ENCODE data around the gene MAGOH. TPM values are rescaled to one million over a fixed set of nuclear protein-coding genes. Genes with fewer than 3 reads are reported as not detected.

The MAGOH gene
- total RNA-seq, 2 donors from 2014 or later, result 34.0 to 49.7 TPM

GRCh38 chr1:53264048-53264447 lies 25.7 kb upstream of the MAGOH start:
- no peaks in the 10 kb centered on the region for H3K27me3 ChIP-seq
- H3K36me3 ChIP-seq, result no peaks in the 10 kb centered on the region
- no peaks in the 10 kb centered on the region for H3K4me1 ChIP-seq
- TF ChIP-seq CTCF (IDR thresholded peaks at IDR 0.05), result no peak
- no peak overlapping the region for H3K4me3 ChIP-seq
- H3K9ac ChIP-seq (ENCODE audit: low read depth in 2 of 2, low read length in 2 of 2), result no peak overlapping the region
- DNase-seq, result no peak
- intact Hi-C loops (cut with DNase I), result no loop called here
- no peak overlapping the region for H3K27ac ChIP-seq
- no peaks in the 10 kb centered on the region for H3K9me3 ChIP-seq

- H3K9ac ChIP-seq (ENCODE audit: low read depth in 2 of 2, low read length in 2 of 2), result no peak overlapping the region
- H3K27me3 ChIP-seq, result no peaks in the 10 kb centered on the region
- H3K4me3 ChIP-seq, result no peak overlapping the region
- no peak for DNase-seq
- no peak overlapping the region for H3K27ac ChIP-seq
- intact Hi-C loops (cut with DNase I), result no loop called here
- no peak for TF ChIP-seq CTCF (IDR thresholded peaks at IDR 0.05)
- no peaks in the 10 kb centered on the region for H3K9me3 ChIP-seq
- H3K36me3 ChIP-seq, result no peaks in the 10 kb centered on the region
- no peaks in the 10 kb centered on the region for H3K4me1 ChIP-seq
Measured at GRCh38 chr1:53262000-53262399, 23.7 kb upstream of the MAGOH start.

GRCh38 chr1:53260631-53261247 lies 22.4 kb upstream of the MAGOH start:
- no peak for DNase-seq
- no peak overlapping the region for H3K9ac ChIP-seq (ENCODE audit: low read depth in 2 of 2, low read length in 2 of 2)
- TF ChIP-seq CTCF (IDR thresholded peaks at IDR 0.05), result no peak
- H3K4me3 ChIP-seq, result no peak overlapping the region
- intact Hi-C loops (cut with DNase I), result no loop called here
- no peaks in the 10 kb centered on the region for H3K36me3 ChIP-seq
- H3K27me3 ChIP-seq, result no peaks in the 10 kb centered on the region
- no peaks in the 10 kb centered on the region for H3K4me1 ChIP-seq
- no peaks in the 10 kb centered on the region for H3K9me3 ChIP-seq
- no peak overlapping the region for H3K27ac ChIP-seq

GRCh38 chr1:53259932-53260331 lies 21.6 kb upstream of the MAGOH start:
- intact Hi-C loops (cut with DNase I), result no loop called here
- no peak for DNase-seq
- Histone ChIP-seq H3K27me3 (no peaks in the 10 kb centered on the region), H3K4me3 (no peak overlapping the region), H3K27ac (no peak overlapping the region), H3K9ac (ENCODE audit: low read depth in 2 of 2, low read length in 2 of 2) (no peak overlapping the region), H3K9me3 (no peaks in the 10 kb centered on the region), H3K36me3 (no peaks in the 10 kb centered on the region), H3K4me1 (no peaks in the 10 kb centered on the region)
- no peak for TF ChIP-seq CTCF (IDR thresholded peaks at IDR 0.05)

GRCh38 chr1:53258216-53258615 lies 19.9 kb upstream of the MAGOH start:
- Histone ChIP-seq H3K27me3 (no peaks in the 10 kb centered on the region), H3K27ac (no peak overlapping the region), H3K4me1 (no peaks in the 10 kb centered on the region), H3K9ac (ENCODE audit: low read depth in 2 of 2, low read length in 2 of 2) (no peak overlapping the region), H3K36me3 (no peaks in the 10 kb centered on the region), H3K4me3 (no peak overlapping the region), H3K9me3 (no peaks in the 10 kb centered on the region)
- no peak for DNase-seq
- intact Hi-C loops (cut with DNase I), result no loop called here
- TF ChIP-seq CTCF (IDR thresholded peaks at IDR 0.05), result no peak

Data from colonic mucosa (tissue), 4 donors.